DMS153 treated with DMSO at 0.1 percent for 48 hours (cell line): ENCODE results near the gene RAPGEF4.

Experiments used
- DNase-seq: peaks from one replicate; lab custom pipeline; 2025; ENCODE audit not compliant: unreplicated experiment; lab: John Stamatoyannopoulos, UW

Gene RAPGEF4

DNA sequence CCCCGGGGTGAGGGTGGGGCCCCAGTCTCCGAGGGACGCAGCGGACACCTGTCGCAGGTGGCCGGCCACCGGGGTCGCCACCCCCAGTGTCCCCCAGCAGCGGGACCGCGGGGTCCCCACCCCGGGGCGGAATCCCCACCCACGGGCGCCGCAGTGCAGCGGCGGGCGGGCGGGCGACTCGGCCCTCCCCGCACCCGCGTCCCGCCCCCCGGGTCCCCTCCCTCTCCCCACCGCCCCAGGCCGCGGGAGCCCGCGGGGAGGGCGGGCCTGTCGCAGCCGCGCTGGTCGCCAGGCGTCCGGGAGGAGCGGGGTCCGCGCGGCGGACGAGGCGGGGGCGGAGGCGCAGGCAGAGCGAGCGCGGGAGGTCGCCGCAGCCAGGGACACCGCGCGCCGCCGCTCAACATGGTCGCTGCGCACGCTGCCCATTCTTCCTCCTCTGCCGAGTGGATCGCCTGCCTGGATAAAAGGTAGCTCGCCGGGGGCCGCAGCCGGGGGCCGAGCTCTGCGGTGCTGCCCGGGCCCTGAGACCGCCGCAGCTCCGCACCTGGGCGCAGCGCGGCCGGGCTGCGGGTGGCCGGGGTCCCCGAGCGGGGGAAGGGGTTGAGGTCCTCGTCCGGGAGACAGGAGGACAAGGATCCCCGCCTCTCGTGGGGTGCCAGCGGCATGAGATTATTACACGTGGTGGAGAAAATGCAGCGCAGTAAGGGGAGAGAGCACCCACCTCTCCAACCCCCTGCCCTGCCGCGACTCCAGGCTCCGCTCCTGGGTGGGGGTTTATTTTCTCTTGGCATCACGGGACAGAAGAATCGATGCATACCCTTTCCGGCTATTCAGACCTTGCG is at the start of gene RAPGEF4:
TSS of gene RAPGEF4 (plus strand) at position 264 of the 842 bp plus-strand sequence. CDS start at position 403, 139 bp downstream.
- no peak for DNase-seq

DNA sequence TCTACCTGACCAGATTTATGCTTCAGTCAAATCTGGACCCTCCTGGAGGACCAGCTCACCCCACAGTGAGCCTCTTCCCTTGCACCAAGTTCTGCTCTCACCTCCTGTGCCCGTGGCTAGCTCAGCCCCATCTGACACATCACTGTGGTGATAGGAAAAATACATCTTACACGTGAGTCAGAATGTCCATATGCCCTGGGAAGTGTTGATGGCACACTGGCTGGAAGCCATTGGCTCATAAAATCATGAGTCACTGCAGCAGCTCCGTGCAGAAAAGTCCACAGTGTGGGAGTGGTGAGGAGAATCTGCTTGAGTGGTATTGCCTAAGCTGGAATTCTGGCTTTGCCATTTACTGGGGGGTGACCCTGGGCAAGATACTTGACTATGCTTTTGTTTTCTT is 42.6 kb upstream of the RAPGEF4 start:
- peak; percentile 30 for DNase-seq

DNA sequence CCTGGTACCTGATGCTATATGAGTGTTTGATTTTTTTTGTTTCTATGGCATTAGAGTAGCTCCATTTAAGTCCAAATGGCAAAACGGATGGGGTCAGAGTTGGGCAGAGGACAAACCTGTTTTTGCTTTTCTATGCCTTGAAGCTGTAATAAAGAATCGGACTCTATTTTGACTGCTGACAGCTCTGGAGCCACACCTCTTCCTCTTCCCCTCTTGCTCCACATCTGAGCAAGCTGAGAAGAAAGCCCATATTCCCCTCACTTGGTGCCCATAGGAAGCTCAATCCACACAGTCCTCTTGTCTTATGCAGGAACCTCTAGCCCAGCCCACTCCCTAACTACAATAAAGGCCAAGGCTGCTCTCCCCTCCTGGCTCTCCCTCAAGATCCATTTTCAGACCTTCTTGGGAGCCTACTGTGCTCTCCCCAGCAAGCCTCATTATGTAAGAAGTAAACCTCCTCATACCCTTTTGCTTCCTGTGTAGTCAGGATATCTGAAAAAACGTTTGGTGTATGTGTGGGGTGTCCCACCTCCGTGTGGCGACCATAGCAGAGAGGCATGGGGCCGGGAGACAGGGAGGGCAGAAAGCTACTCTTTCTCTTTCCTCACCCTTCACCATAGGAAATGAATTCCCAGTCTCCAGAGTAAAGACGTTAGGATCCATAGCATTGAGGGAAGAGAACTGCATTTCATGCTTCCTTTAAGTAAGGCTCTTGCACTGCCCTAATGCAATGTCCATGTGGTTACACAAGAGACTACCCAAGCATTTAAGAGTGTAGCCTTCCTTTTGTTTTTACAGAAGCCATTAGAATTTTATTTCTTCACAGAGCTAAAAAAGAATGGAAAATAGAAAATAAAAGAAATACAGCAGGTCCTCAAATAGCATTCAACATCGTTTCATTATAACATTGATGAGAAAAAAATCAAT is 41.9 kb upstream of the RAPGEF4 start:
- DNase-seq, result no peak

DNA sequence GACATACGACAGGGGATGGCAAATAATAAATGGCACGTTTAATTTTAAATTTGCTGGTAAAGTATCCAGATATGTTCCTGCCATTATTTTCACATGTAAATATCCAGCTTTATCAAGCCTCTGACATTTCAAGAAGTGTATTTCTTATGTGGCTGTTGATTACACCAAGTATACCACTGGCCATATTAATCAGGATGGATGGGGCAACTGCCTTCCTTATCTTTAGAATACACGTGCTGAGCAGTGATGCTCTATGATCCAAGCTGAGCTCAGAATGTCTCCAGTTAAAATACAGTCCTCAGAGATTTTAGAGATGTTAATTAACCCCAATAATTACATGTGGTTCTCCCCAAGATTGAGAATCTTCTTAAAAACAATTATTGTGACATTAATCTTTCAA is 38.3 kb upstream of the RAPGEF4 start:
- no peak for DNase-seq

DNA sequence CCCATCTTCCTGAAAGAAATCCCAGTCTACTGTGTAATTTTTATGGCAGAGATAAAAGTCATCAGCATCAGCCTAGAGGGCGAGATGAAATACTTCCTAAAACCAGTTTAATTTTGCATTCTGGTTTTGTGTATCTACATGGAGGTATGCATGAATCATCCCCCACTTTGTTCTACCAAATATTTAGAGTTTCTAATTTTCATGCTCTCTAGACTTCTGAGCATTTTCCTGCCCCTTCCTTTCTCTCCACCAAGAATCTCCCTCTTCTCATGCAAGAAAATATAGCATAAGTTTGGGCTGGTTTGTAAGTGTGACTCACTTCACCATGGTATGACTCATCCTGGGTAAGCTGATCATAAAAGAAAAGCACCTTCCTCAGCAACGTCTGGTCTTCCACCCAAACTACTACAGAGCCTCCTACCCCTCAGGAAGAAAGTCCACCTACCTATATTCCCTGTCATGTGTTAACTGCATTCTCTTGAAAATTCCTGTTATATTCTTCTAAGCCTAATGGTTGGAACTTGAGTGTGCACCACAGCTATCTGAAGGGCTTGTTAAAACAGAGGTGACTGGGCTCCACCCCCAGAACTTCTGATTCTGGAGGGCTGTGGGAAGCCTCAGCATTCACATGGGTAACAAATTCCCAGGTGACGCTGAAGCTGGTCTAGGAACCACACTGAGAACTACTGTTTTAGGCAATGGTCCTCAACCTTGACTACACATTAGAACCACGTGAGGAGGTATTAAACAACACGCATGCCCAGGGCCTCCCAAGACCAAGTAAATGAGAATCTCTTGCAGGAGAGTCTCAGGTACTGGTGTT is 37.4 kb upstream of the RAPGEF4 start:
- DNase-seq, result no peak

DNA sequence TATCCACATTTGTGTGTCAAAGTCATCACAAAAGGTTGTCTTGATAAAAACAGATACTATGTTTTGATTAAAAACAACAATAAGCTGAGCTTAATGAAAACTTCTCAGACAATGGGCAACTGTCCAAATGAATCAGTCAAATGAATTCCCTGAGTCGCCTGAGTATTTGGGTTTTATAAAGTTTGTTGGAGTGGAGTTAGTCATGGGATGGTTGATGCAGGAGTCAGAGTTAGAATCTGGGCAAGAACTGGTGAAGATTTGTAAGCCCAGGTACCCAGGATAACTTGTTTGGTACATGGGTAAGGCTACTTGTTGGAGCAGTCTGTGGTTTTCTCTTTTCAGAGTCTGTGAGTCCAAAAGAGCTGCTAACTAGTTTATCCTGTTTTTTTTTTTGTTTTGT is 34.4 kb upstream of the RAPGEF4 start:
- no peak for DNase-seq

DNA sequence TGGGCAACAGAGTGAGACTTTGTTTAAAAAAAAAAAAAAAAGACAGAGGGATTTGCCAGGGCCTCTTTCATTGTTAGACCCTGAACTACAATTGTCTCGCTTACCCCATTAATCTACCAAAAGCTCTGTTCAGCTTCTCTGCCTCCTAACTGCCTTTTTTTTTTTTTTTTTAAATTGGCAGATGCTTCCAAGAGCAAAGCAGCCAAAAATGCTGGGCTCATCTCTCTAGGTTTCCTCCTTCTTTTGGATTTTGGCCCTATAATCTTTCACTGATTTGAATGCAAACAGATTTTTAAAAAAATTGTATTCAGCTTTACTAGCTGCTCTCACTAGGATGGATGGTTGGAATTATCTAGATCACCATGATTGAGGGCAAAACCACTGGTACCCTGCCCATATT is 33.2 kb upstream of the RAPGEF4 start:
- no peak for DNase-seq

DNA sequence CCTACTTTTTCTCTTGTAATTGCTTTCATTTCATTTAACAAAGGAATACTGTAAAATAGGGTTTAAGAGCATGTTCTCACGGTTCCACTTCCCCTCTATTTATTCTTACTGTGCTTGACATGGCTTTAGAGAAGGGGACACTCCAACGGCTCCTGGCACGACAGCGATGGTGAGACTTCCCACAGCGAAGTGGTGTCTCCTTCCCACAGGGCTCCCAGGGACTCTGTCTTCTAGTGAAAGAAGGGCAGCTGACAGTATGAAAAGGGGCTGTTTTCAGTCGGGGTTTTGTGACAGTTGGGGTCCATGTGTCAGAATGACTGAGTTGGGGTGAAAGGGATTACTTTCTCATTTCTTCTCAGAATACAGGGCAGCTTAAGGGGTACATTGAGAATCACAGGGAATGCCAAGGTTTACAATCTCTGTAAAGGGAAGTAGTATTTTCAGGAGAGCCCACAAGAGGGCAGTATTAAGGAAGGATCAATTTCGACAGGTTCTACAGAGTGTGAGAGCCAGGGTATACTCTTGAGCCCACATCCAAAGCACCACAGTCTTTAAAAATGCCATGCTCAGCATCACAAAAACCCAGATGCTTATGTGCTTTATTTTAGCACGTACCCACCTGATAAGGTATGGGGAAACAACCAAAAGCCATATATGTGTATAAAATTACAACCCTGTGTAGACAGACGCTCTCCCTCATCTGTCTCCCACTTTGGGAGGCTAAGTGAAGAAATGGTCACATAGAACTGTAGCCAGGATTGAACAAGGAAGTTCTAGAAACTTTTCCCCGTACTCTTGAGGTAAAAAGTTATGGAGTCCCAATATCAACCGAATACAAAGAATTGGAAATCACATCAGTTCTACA is 31.3 kb upstream of the RAPGEF4 start:
- DNase-seq, result no peak

DNA sequence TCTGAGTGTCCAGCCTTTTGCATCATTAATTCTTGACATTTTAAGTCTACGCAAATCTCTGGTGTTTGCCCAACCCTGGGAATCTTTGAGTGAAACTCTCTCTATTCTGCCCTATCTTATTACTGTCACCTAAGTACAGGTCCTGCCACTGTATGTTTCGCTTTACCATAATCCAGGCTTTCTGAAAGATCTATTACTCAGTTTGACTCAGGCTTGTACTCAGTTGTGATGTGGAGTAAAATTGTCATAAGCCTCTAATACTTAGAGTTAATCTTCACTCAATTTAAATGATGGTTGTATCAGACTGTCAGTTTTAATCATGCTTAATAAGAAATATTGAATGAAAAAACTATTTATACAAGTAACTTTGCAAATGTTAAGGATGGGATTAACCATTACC is 30.3 kb upstream of the RAPGEF4 start:
- DNase-seq, result no peak

DNA sequence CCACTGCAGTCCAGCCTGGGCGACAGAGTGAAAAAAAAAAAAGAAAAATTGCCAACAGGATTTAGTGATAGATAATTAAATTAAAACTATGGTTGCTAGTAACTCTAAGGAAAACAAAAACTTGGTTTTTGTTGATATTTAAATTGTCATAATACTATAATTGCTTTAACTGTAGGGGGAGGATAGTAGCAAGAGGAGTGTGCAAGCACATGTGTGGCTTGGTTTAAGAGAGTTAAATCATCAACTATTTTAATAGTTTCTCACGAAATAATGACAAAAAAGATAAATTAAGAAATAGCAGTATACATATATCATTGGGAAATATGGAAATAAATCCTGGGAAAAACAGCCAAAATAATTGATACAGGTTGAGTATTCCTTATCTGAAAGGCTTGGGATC is 27.4 kb upstream of the RAPGEF4 start:
- DNase-seq, result no peak

DNA sequence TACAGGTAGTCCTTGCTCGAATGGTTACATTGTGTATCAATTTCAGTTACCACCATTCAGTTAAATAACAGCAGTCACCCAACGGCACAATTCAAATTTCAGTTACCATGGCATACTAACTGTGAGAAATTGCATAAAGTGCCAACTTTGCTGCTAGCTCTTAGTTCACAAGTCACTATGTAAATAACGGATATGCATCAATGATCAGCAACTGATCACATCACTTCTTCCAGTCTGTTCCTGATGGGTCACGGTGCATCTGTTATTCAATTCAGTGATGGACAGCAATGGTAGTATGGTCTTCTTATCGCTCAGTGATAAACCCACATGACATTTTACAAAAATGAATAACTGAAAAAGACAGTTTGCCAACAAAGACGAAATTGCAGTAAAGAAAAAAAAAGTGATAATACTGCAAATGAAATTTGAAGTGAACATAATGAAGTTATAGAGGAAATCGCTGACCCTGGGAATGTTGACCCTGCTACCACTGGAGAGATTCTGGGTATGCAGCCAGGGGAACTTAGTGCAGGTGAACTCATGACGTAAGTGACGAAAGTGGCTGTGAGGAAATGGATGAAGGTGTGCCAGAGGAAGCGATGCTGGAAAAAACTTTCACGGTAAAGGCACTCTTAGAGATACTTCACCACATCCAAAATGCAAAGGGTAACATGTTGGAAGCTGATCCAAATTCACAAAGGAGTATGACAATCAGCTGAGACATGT is 25.9 kb upstream of the RAPGEF4 start:
- DNase-seq, result no peak

DNA sequence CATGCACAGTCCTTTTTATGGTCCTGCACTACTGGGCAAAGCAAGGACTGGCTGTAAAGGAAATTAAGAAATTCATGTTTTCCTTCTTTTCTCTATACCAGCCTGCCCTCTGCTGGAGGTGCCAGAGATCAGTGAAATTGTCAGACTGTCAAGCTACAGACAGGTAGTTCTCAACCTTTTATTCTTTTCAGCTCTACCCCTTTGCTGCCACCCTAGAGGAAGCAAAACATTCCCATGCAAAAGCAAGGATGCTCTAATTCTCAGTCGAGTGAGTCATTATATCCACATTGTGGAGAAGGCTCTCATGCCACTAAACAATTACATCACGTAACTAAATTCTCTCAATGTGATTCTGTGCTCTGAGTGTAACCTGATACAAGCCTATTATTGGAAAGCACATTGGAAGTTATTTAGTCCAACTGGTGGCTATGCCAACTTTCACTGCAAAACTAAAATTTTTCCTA is 25.0 kb upstream of the RAPGEF4 start:
- DNase-seq, result peak; percentile 88

DNA sequence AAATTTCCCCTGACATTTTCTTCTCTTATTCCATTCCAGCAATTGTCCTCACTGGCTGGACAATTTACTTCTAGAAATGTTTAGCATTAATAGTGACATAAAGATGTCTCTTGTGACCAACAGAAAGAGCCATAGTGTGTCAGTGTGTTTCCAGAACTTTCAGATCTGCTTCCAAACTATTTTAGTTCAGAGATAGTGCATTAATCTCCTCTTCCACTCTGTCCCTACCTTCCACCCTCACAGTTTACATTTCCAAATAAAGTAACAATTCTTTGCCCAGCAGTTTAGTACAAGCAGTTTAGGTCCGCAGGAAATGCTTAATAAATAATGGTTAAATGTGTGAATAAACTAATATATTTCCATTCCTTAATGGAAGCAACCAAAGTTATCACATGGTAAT is 24.5 kb upstream of the RAPGEF4 start:
- DNase-seq, result no peak

DNA sequence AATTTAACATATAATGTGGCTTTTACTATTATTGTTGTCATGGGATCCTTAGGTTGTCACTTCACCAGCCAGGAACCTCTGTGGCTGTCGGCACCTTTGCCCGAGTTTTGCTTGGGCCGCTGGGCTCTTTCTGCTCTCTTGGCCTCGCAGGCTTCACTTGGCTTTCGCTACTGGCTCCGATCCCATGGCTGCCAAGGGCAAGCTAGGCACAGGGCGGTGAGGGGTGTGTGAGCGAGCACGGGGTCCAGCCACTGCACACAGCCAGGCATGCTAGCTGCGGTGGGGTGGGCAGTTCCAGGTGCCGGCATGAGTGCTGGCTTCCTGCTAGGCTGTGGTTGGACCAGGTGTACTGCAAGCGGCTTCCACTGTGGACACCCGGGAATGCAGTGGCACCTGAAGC is 23.4 kb upstream of the RAPGEF4 start:
- no peak for DNase-seq

DNA sequence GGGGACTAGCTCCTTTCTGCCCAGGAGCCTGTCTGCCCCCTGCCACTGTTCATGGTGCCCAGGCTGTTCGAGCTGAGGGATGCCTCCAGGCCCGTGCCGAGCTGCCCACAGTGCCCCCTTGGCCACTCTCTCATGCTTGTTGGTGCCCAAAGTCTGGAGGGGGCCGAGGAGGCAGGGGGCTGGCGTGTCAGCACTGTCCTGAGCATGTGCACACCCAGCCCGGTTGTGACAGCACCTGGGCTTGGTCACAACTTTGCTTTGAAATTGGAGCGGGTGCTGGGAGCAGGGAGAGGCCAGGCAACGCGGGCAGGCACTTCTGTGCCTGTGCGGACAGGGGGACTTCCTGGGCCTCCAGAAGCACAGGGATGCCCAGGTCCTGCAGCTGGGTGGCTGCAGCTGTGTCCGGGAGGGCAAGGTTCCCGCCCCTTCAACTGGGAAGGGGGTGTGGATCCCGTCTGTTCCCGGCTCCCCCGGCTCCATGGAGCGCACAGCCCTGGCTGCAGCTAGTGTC is 22.2 kb upstream of the RAPGEF4 start:
- DNase-seq, result no peak

DNA sequence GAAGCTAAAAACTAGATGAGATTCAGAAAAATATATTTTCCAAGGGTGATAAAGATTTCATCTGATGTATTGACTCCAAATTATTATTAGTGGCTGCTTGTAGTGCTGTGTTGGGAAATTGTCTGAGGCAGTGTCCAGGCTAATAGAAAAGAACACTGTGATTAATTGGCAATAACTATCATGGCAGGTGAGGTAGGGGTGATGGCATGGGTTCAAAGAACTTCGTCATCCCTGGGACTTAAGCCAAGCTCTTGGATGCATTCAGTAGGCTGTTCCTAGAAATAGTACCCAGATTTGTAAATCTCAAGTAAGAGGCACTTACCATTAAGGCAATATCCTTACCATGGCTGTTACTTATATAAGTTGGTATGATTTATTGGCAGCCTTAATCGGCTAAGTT is 13.2 kb upstream of the RAPGEF4 start:
- DNase-seq, result no peak

DNA sequence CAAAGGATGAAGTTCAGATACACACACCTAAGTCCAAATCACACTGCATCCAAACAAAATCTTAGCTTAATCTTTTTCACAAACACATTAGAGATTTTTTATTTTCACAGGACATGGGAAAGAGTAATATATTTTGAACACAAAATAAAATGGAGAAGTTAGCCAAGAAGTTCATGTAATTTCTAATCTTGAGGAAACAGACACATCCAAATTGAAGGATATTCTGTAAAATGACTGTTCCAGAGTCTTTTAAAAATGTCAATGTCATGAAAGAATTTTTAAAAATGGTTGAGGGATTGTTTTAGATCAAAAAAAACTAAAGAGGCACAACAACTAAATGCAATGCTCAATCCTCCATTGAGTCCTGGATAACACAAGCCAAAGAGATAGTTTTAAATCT is 12.4 kb upstream of the RAPGEF4 start:
- no peak for DNase-seq

DNA sequence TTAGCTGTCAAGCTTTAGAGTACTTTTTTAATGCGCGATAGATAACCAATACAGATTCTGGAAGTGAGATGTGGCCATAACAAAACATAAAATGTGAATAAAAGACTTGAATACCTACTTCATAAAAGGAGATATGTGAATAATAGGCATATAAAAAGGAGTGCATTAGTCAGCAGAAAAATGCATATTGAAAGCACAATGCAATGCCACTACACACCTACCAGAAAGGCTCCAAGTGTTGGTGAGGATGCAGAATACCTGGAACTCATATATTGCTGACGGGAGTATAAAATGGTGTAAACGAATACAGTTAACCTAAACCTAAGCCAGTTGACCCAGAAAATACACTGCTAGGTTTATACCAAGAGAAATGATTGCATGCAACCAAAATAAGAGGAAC is 10.9 kb upstream of the RAPGEF4 start:
- no peak for DNase-seq

DNA sequence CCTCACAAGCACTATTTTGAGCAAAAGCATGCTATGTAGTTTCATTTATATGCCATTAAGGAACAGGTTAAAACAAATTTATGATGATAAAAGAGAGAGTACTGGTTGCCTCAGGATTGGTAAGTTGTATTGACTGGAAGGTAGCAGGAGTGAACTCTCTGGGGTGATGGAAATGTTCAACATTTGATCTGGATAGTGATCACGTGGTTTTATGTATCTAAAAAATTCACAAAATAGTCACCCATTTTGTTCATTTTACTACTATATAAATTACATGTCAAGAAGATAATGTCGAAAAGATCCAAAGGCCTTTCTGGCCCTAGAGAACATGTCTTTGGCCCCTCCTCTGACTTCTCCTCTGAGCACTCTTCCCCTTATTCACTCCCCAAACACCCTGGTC is 10.4 kb upstream of the RAPGEF4 start:
- DNase-seq, result no peak
